DND-41 (cell line): ENCODE measurements around the gene LMF2.

Experiments
- ATAC-seq: fragments of 200-7000 bp; cut with Tn5 transposase; 3 replicates; pipeline ENCODE4 v1.9.1; 2021; ENCODE audit warnings: low read depth; ENCODE audit not compliant: insufficient read depth
- DNase-seq: peaks from one replicate; pipeline ENCODE4 v3.0.0-alpha.2; 2020
- H2AFZ ChIP-seq: 2 replicates; pipeline ENCODE4 v1.6.0; 2012; ENCODE audit warnings: low read depth, low read length
- H3K27ac ChIP-seq: 2 replicates; pipeline ENCODE4 v1.5.1; 2012; ENCODE audit warnings: low read length, inconsistent platforms
- H3K27me3 ChIP-seq: fragments of 200-600 bp; sonication (generic); 2 replicates; pipeline ENCODE4 v1.6.0; 2012; ENCODE audit warnings: low read length, mild to moderate bottlenecking, inconsistent platforms; ENCODE audit not compliant: insufficient read depth, poor library complexity
- H3K36me3 ChIP-seq: 2 replicates; pipeline ENCODE4 v1.5.1; 2012; ENCODE audit warnings: low read length, inconsistent platforms; ENCODE audit not compliant: insufficient read depth
- H3K4me1 ChIP-seq: 2 replicates; pipeline ENCODE4 v1.5.1; 2012; ENCODE audit warnings: mild to moderate bottlenecking, low read length; ENCODE audit not compliant: insufficient read depth
- H3K4me2 ChIP-seq: 2 replicates; pipeline ENCODE4 v1.6.0; 2012; ENCODE audit warnings: mild to moderate bottlenecking, moderate library complexity, low read length, inconsistent platforms; ENCODE audit not compliant: insufficient read depth
- H3K4me3 ChIP-seq, 2 experiments: fragments of 200-600 bp in 1 of 2; shearing (Covaris generic) in 1 of 2; 2 replicates each; pipeline ENCODE4 v1.5.1; 2012 to 2016; ENCODE audit warnings: inconsistent platforms in 2 of 2, low read length in 2 of 2, mild to moderate bottlenecking in 2 of 2, low read depth in 1 of 2, moderate library complexity in 1 of 2
- H3K79me2 ChIP-seq: 2 replicates; pipeline ENCODE4 v1.6.0; 2012; ENCODE audit warnings: low read length, inconsistent platforms; ENCODE audit not compliant: insufficient read depth
- H3K9ac ChIP-seq: 2 replicates; pipeline ENCODE4 v1.6.0; 2012; ENCODE audit warnings: low read depth, mild to moderate bottlenecking, inconsistent platforms, low read length, moderate library complexity
- H3K9me3 ChIP-seq: 2 replicates; pipeline ENCODE4 v1.5.1; 2012; ENCODE audit warnings: low read length, moderate library complexity, mild to moderate bottlenecking, inconsistent platforms; ENCODE audit not compliant: insufficient read depth, severe bottlenecking
- H4K20me1 ChIP-seq: 2 replicates; pipeline ENCODE4 v1.6.0; 2012; ENCODE audit warnings: low read length; ENCODE audit not compliant: insufficient read depth
- CTCF ChIP-seq: IDR thresholded peaks from 2 replicates; pipeline ENCODE4 v1.5.1; 2012; ENCODE audit warnings: borderline replicate concordance, low read length, moderate library complexity, mild to moderate bottlenecking; ENCODE audit not compliant: poor library complexity, severe bottlenecking; ENCODE audit errors: extremely low read depth
- EZH2 ChIP-seq: IDR thresholded peaks from 3 replicates; pipeline ENCODE4 v1.6.1; 2012; ENCODE audit warnings: borderline replicate concordance, low read depth, mild to moderate bottlenecking, moderate library complexity, low read length, inconsistent platforms; ENCODE audit not compliant: severe bottlenecking

The LMF2 gene

GRCh38 chr22:50507421-50507990, at the start of gene LMF2:
TSS of gene LMF2 (minus strand) at chr22:50507702. CDS start at chr22:50507675, 27 bp downstream.
- peak within 1 kb of the TSS; percentile 97 for H3K27ac ChIP-seq
- H3K27me3 ChIP-seq = no peaks in the 10 kb centered on the region
- no peak for TF ChIP-seq EZH2
- TF ChIP-seq CTCF = no peak
- peaks cover 72% of the 10 kb centered on the region for H3K79me2 ChIP-seq
- H4K20me1 ChIP-seq = peaks cover 29% of the 10 kb centered on the region
- H3K9me3 ChIP-seq = no peaks in the 10 kb centered on the region
- peaks cover 51% of the 10 kb centered on the region for H3K4me1 ChIP-seq
- H3K9ac ChIP-seq = peak within 1 kb of the TSS; percentile 87
- peak; percentile 93 for DNase-seq
- H3K4me2 ChIP-seq = peak within 1 kb of the TSS; percentile 99
- H3K4me3 ChIP-seq = peak within 1 kb of the TSS; percentile 93 to 98
- ATAC-seq = peak; percentile 78
- peaks cover 49% of the 10 kb centered on the region for H3K36me3 ChIP-seq
- peak within 1 kb of the TSS; percentile 98 for H2AFZ ChIP-seq

- no peaks in the 10 kb centered on the region for H3K4me1 ChIP-seq
- no peak overlapping the region for H3K27ac ChIP-seq
- TF ChIP-seq EZH2 = no peak
- no peak for TF ChIP-seq CTCF
Measured at GRCh38 chr22:50556703-50557102, 49.2 kb upstream of the LMF2 start.

GRCh38 chr22:50553310-50553709, 45.8 kb upstream of the LMF2 start:
- Histone ChIP-seq H4K20me1 (no peaks in the 10 kb centered on the region), H3K36me3 (no peaks in the 10 kb centered on the region), H3K9ac (no peak overlapping the region), H3K4me1 (no peaks in the 10 kb centered on the region), H3K27me3 (no peaks in the 10 kb centered on the region), H3K27ac (no peak overlapping the region), H3K4me3 (no peak overlapping the region), H3K79me2 (no peaks in the 10 kb centered on the region), H3K9me3 (no peaks in the 10 kb centered on the region), H3K4me2 (no peak overlapping the region), H2AFZ (no peak overlapping the region)
- ATAC-seq (no peak), DNase-seq (no peak)
- TF ChIP-seq CTCF (no peak), EZH2 (no peak)

More at GRCh38 chr22:50556703-50557102, 49.2 kb upstream of the LMF2 start:
- DNase-seq = no peak
- no peak overlapping the region for H3K9ac ChIP-seq
- no peak overlapping the region for H3K4me3 ChIP-seq
- no peaks in the 10 kb centered on the region for H3K79me2 ChIP-seq
- no peak for ATAC-seq
- no peak overlapping the region for H2AFZ ChIP-seq
- no peak overlapping the region for H3K4me2 ChIP-seq
- no peaks in the 10 kb centered on the region for H3K36me3 ChIP-seq
- no peaks in the 10 kb centered on the region for H3K27me3 ChIP-seq
- H4K20me1 ChIP-seq = no peaks in the 10 kb centered on the region
- H3K9me3 ChIP-seq = no peaks in the 10 kb centered on the region
